NCI-H2029 (cell line): ENCODE data around the gene C17orf75.
"Not testable (repeated sequence)": the region's sequence is repeated elsewhere in the genome, so short reads cannot be mapped to it uniquely, and the experiment has no call there.

Experiments
- DNase-seq: peaks from one replicate; lab custom pipeline; 2025; lab: John Stamatoyannopoulos, UW

Gene C17orf75

GRCh38 chr17:32341857-32342602 is at the start of gene C17orf75:
C17orf75 (minus strand) TSS chr17:32342173; CDS start chr17:32342139, 34 bp downstream.
- peak; percentile 53 for DNase-seq

- DNase-seq, result no peak
These were observed 46.9 kb upstream of the C17orf75 start for GRCh38 chr17:32388613-32389459.

GRCh38 chr17:32388128-32388527 is 46.2 kb upstream of the C17orf75 start:
- DNase-seq, result not testable (repeated sequence)

- DNase-seq, result no peak
These were observed 44.9 kb upstream of the C17orf75 start for GRCh38 chr17:32386844-32387243.

- DNase-seq, result no peak
These were observed 44.0 kb upstream of the C17orf75 start for GRCh38 chr17:32385971-32386370.

GRCh38 chr17:32385121-32385520 is 43.1 kb upstream of the C17orf75 start:
- no peak for DNase-seq

- DNase-seq, result no peak
These were observed 42.0 kb upstream of the C17orf75 start for GRCh38 chr17:32383926-32384434.

- DNase-seq, result no peak
These were observed 40.7 kb upstream of the C17orf75 start for GRCh38 chr17:32382526-32383223.

- DNase-seq, result no peak
These were observed 28.5 kb upstream of the C17orf75 start for GRCh38 chr17:32370426-32370825.

GRCh38 chr17:32361270-32361669 is 19.3 kb upstream of the C17orf75 start:
- DNase-seq, result no peak

GRCh38 chr17:32357615-32358014 is 15.6 kb upstream of the C17orf75 start:
- no peak for DNase-seq

GRCh38 chr17:32356750-32357149 is 14.8 kb upstream of the C17orf75 start:
- DNase-seq, result no peak

- no peak for DNase-seq
These were observed 14.4 kb upstream of the C17orf75 start for GRCh38 chr17:32356378-32356743.

GRCh38 chr17:32355649-32356377 is 13.8 kb upstream of the C17orf75 start:
- no peak for DNase-seq

GRCh38 chr17:32352734-32353133 is 10.8 kb upstream of the C17orf75 start:
- not testable (repeated sequence) for DNase-seq

GRCh38 chr17:32350666-32351418 is 8.9 kb upstream of the C17orf75 start:
- DNase-seq, result peak; percentile 4

- DNase-seq, result peak; percentile 91
These were observed 8.1 kb upstream of the C17orf75 start, which contains the start of gene ZNF207 for GRCh38 chr17:32349854-32350665. ZNF207 (plus strand) TSS chr17:32350157; CDS start chr17:32350286, 129 bp downstream.

GRCh38 chr17:32349503-32349853 is 7.5 kb upstream of the C17orf75 start:
- DNase-seq, result no peak

- no peak for DNase-seq
These were observed 6.5 kb upstream of the C17orf75 start for GRCh38 chr17:32348483-32348800.

- DNase-seq, result no peak
These were observed 4.1 kb upstream of the C17orf75 start for GRCh38 chr17:32345951-32346600.
